ENCODE measurements around the gene SLCO4A1. TPM values are rescaled to one million over a fixed set of nuclear protein-coding genes. Genes with fewer than 3 reads are reported as not detected.
"Not testable (repeated sequence)": the region's sequence is repeated elsewhere in the genome, so short reads cannot be mapped to it uniquely, and the experiment has no call there.

SLCO4A1 gene
- total and polyA plus RNA-seq, 2 of the 4 experiments (the other 2 are of a cell fraction), result 0.72 to 1.1 TPM

- dilution Hi-C loops (cut with HindIII; ENCODE audit: low sequenced_read_pairs, unreplicated experiment), result no loop called here
- Histone ChIP-seq H4K5ac (ENCODE audit: low read depth, low read length) (no peak overlapping the region), H2AK9ac (replicated peaks; ENCODE audit: low read depth, low read length, poor library complexity) (no peak overlapping the region), H4K20me1 (ENCODE audit: insufficient read depth, low read length) (no peaks in the 10 kb centered on the region), H3K56ac (ENCODE audit: extremely low read depth, insufficient read depth, low read length) (no peak overlapping the region), H3K9me1 (ENCODE audit: insufficient read depth, low read length) (no peaks in the 10 kb centered on the region), H3K9ac (ENCODE audit: low read depth, low read length) (no peak overlapping the region), H3K79me1 (ENCODE audit: low read depth in 1 of 2, low read length in 2 of 2) (no peaks in the 10 kb centered on the region), H2BK20ac (ENCODE audit: low read depth, low read length) (no peak overlapping the region), H3K18ac (ENCODE audit: low read depth, low read length) (no peak overlapping the region), H3K36me3 (ENCODE audit: control insufficient read depth, insufficient read depth, low read length) (no peaks in the 10 kb centered on the region), H2BK120ac (ENCODE audit: low read depth, low read length) (no peak overlapping the region), H2AFZ (replicated peaks; ENCODE audit: low read length, poor library complexity) (no peak overlapping the region), H3K14ac (replicated peaks; ENCODE audit: low read depth, low read length) (no peak overlapping the region), H2BK5ac (ENCODE audit: low read depth, low read length, poor library complexity, severe bottlenecking) (no peak overlapping the region), H3K4me2 (ENCODE audit: low read depth, low read length) (no peak overlapping the region), H4K8ac (ENCODE audit: low read depth in 2 of 2, low read length in 2 of 2) (no peak overlapping the region), H2BK15ac (ENCODE audit: low read depth, low read length) (no peak overlapping the region), H2AK5ac (ENCODE audit: low read depth, low read length) (no peak overlapping the region), H3K23ac (ENCODE audit: low read depth, low read length) (no peak overlapping the region), H3K4ac (ENCODE audit: low read depth, low read length) (no peak overlapping the region), H3K4me3 (ENCODE audit: insufficient read depth, low read depth, low read length) (no peak overlapping the region), H3K4me1 (ENCODE audit: control insufficient read depth, insufficient read depth, low read length) (no peaks in the 10 kb centered on the region), H3K27me3 (ENCODE audit: control insufficient read depth, insufficient read depth, low read length) (peaks cover 35% of the 10 kb centered on the region), H4K91ac (ENCODE audit: insufficient read depth, low read depth, low read length) (no peak overlapping the region), H3K27ac (ENCODE audit: insufficient read depth, low read length) (no peak overlapping the region), H3K9me3 (ENCODE audit: control insufficient read depth, insufficient read depth, low read length) (peaks cover 9% of the 10 kb centered on the region)
- no TSS peak for BruUV-seq (replicated peaks)
- intact Hi-C loops (cut with micrococcal nuclease), result no loop called here
- CTCF ChIA-PET, result no interaction called here
- TF ChIP-seq ELK1 (IDR thresholded peaks at IDR 0.05; ENCODE audit: borderline replicate concordance, low read depth, low read length), result no peak
- in situ Hi-C loops (cut with MboI; ENCODE audit: low sequenced_read_pairs), result loop anchor here (25.0 kb wide), 1 partner anchor 329 kb away; the partner anchor contains the start of gene BHLHE23
- no peak for DNase-seq
- no peak for ATAC-seq (ENCODE audit: low read depth)
- 74% methylated on average over 13 of the region's 30 CpGs; no CpG with 5 or more reads in 1 of the 2 experiments for WGBS, 2 experiments (ENCODE audit: extremely low coverage in 2 of 2, insufficient read length in 1 of 2)
- POLR2A ChIA-PET (ENCODE audit: unreplicated experiment), result no interaction called here
Observed at GRCh38 chr20:62682912-62683517, 40.7 kb downstream of the SLCO4A1 start.

GRCh38 chr20:62683660-62684322, 41.5 kb downstream of the SLCO4A1 start:
- DNase-seq; H2BK120ac ChIP-seq (ENCODE audit: low read depth, low read length); H3K4me1 ChIP-seq (ENCODE audit: control insufficient read depth, insufficient read depth, low read length); H4K20me1 ChIP-seq (ENCODE audit: insufficient read depth, low read length); H3K23ac ChIP-seq (ENCODE audit: low read depth, low read length); H3K9ac ChIP-seq (ENCODE audit: low read depth, low read length); H3K4me3 ChIP-seq (ENCODE audit: insufficient read depth, low read depth, low read length); H3K14ac ChIP-seq (replicated peaks; ENCODE audit: low read depth, low read length); H3K56ac ChIP-seq (ENCODE audit: extremely low read depth, insufficient read depth, low read length); H2BK5ac ChIP-seq (ENCODE audit: low read depth, low read length, poor library complexity, severe bottlenecking); H2AK5ac ChIP-seq (ENCODE audit: low read depth, low read length); H3K18ac ChIP-seq (ENCODE audit: low read depth, low read length); H4K5ac ChIP-seq (ENCODE audit: low read depth, low read length); H3K36me3 ChIP-seq (ENCODE audit: control insufficient read depth, insufficient read depth, low read length); dilution Hi-C loops (cut with HindIII; ENCODE audit: low sequenced_read_pairs, unreplicated experiment); ATAC-seq (ENCODE audit: low read depth); H3K9me1 ChIP-seq (ENCODE audit: insufficient read depth, low read length); H3K4me2 ChIP-seq (ENCODE audit: low read depth, low read length); H3K27ac ChIP-seq (ENCODE audit: insufficient read depth, low read length); H4K8ac ChIP-seq (ENCODE audit: low read depth in 2 of 2, low read length in 2 of 2); BruUV-seq (replicated peaks); H3K79me1 ChIP-seq (ENCODE audit: low read depth in 1 of 2, low read length in 2 of 2); H2AFZ ChIP-seq (replicated peaks; ENCODE audit: low read length, poor library complexity); H3K4ac ChIP-seq (ENCODE audit: low read depth, low read length); CTCF ChIA-PET; H2AK9ac ChIP-seq (replicated peaks; ENCODE audit: low read depth, low read length, poor library complexity); H2BK20ac ChIP-seq (ENCODE audit: low read depth, low read length); H4K91ac ChIP-seq (ENCODE audit: insufficient read depth, low read depth, low read length); H2BK15ac ChIP-seq (ENCODE audit: low read depth, low read length); H3K9me3 ChIP-seq (ENCODE audit: control insufficient read depth, insufficient read depth, low read length); intact Hi-C loops (cut with micrococcal nuclease); POLR2A ChIA-PET (ENCODE audit: unreplicated experiment): not testable (repeated sequence)
- H3K27me3 ChIP-seq (ENCODE audit: control insufficient read depth, insufficient read depth, low read length), result peaks cover 35% of the 10 kb centered on the region
- in situ Hi-C loops (cut with MboI; ENCODE audit: low sequenced_read_pairs), result loop anchor here (25.0 kb wide), 1 partner anchor 329 kb away; the partner anchor contains the start of gene BHLHE23
- 95% methylated on average over 22 of the region's 52 CpGs; no CpG with 5 or more reads in 1 of the 2 experiments for WGBS, 2 experiments (ENCODE audit: extremely low coverage in 2 of 2, insufficient read length in 1 of 2)

Measured in IMR-90 (cell line).